GM21786 (cell line): Measurements from ENCODE around the gene PPARA.
A peak's percentile ranks its signal among the peaks of the same experiment; 100 is the strongest.

ENCODE experiments used
- ATAC-seq: cut with Tn5 transposase; IDR thresholded peaks from one replicate; pipeline ENCODE4 v1.9.1; 2021; ENCODE audit not compliant: unreplicated experiment

PPARA gene

GRCh38 chr22:46142548-46143490, 7.5 kb upstream of the PPARA start:
- no peak for ATAC-seq

DNA sequence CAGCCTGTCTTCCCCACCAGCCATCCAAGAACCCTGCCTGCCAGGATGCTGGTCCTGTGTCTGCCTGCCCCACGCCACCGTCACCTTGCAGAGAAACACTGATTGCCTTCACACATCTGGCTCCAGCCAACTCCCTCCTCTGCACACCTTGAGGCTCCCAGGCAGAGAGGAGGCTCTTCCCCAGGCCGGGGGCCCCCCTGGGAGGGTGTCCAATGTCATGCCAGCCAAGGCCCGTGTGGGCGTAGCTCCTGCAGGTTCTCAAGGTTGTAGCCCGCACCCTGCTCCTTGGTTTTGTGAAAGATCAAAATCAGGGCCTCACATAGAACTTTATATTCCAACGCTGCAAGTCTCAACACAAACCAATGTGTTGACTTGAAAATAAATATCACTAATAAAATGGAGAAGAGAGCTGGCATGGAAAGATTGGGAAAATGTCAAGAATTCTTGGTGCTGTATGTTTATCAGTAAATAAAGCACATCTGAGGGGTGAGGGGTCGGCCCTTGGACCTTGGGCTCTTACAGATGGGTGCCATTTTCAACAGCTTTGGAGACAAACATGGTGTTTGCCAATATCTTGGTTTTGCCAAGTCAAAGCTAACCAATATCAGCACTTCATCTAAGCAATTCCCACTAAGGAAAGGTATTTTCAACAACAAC, 6.7 kb upstream of the PPARA start:
- ATAC-seq = no peak

- no peak for ATAC-seq
These were observed 4.9 kb upstream of the PPARA start for GRCh38 chr22:46145361-46145851.

GRCh38 chr22:46145896-46146295, 4.4 kb upstream of the PPARA start:
- no peak for ATAC-seq

- no peak for ATAC-seq
These were observed 4.0 kb upstream of the PPARA start for GRCh38 chr22:46146329-46146728.

GRCh38 chr22:46147061-46147460, 3.3 kb upstream of the PPARA start:
- ATAC-seq = no peak

- ATAC-seq = no peak
These were observed 2.7 kb upstream of the PPARA start for GRCh38 chr22:46147471-46148267.

- no peak for ATAC-seq
These were observed 2.0 kb upstream of the PPARA start for GRCh38 chr22:46148336-46148735.

- ATAC-seq = no peak
These were observed 1.4 kb upstream of the PPARA start for GRCh38 chr22:46148816-46149511.

GRCh38 chr22:46149512-46150033, 753 bp upstream of the PPARA start:
- ATAC-seq = no peak

- peak; percentile 18 for ATAC-seq
These were observed 540 bp downstream of the PPARA start for GRCh38 chr22:46150655-46151477.

DNA sequence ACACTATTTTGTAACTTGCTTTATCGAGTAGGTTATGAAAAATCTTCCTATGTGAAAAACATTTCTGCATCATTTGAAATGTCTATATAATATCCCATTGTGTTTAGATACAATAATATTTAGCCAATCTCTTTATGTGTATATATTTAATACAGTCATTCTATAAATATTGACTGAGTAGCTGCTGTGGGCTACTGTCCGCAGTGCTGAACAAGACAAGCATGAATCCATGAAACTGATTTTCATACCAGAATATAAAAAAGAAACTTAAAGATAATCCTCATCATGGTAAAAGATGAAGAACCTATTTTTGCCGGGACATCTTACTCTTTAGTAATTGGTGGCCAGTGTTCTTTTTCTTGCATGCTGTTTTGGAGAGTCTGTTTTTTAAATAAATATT, 3.6 kb downstream of the PPARA start:
- no peak for ATAC-seq

DNA sequence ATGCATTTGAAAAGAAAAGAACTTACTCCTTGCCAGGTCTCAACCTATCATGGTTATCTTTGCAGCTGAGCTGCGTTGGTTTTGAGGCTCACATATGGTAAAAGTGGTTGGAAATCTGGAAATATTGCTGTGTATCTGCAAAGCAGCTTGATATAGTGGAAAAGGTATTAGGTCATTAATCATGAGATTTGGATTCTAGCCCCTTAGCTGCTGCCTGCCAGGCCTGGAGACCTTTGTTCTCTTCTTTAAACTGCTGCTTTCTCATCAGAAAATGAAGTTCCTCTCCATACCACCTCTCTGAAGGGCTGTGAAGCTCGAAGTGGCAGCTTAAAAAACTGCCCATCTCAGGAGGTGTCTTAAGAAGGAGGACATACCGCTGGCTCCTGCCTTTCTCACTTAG, 5.7 kb downstream of the PPARA start:
- ATAC-seq = no peak

GRCh38 chr22:46158283-46158682, 8.0 kb downstream of the PPARA start:
- no peak for ATAC-seq

DNA sequence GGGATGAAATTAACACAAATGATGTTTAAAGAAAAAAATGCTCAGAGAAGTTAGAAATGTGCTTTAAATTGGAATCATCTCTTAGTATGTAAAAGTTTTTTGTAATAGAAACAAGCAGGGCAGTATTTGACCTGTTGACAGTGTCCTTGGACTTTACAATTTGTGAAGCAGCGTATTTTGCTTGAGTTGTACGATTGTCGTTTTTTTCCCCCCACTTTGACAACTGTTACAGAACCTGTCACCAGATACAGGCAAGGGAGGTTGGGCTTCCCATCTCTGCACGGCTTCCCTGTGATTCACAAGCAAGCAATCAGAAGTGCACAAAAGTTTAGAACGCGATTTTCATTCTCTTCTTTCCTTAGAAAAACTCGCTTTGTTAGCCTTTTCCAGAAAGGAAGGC, 8.9 kb downstream of the PPARA start:
- no peak for ATAC-seq

- ATAC-seq = no peak
These were observed 9.5 kb downstream of the PPARA start for GRCh38 chr22:46159777-46160176.

GRCh38 chr22:46162285-46162684, 12.0 kb downstream of the PPARA start:
- no peak for ATAC-seq

GRCh38 chr22:46162771-46163556, 12.6 kb downstream of the PPARA start:
- ATAC-seq = no peak

DNA sequence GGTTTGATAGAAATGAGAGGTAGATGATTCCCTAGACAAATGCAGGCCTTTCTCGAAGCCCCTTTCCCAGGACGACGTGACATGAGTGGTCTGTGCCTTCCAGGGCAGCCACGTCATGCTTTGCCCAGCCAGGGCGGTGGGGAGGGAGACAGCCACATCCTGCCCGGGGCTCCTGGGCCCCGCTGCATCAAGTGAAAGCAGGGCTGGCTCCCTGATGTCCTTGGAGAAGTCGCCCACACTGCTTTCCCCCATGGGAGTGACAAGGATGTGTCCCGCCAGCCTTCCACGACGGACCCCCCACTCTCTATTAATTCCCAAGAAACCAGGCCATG, 13.2 kb downstream of the PPARA start:
- ATAC-seq = no peak
